HEK293 (cell line): Measurements from ENCODE around the gene CHCHD5.
A peak's percentile ranks its signal among the peaks of the same experiment; 100 is the strongest.

ENCODE experiments used
- BCL11B ChIP-seq: fragments of 450-650 bp; formaldehyde crosslinking; IDR thresholded peaks from 2 replicates; pipeline ENCODE4 v1.5.1; 2016; ENCODE audit warnings: low read depth, missing biosample characterization, missing genetic modification characterization
- ELK4 ChIP-seq: IDR thresholded peaks from 2 replicates; pipeline ENCODE4 v1.6.1; 2011; ENCODE audit warnings: mild to moderate bottlenecking, low read depth, low read length, borderline replicate concordance
- FEZF1 ChIP-seq: fragments of 450-650 bp; formaldehyde crosslinking; IDR thresholded peaks from 2 replicates; pipeline ENCODE4 v1.5.1; 2016; ENCODE audit warnings: missing biosample characterization, missing genetic modification characterization
- OSR2 ChIP-seq: fragments of 450-650 bp; formaldehyde crosslinking; IDR thresholded peaks from 2 replicates; pipeline ENCODE4 v1.5.1; 2016; ENCODE audit warnings: missing biosample characterization, missing genetic modification characterization
- PRDM1 ChIP-seq: fragments of 450-650 bp; formaldehyde crosslinking; IDR thresholded peaks from 2 replicates; pipeline ENCODE4; 2016; ENCODE audit warnings: missing biosample characterization, missing genetic modification characterization
- SCRT1 ChIP-seq: fragments of 450-650 bp; formaldehyde crosslinking; IDR thresholded peaks from 2 replicates; pipeline ENCODE4 v1.5.1; 2016; ENCODE audit warnings: missing biosample characterization, missing genetic modification characterization, borderline replicate concordance
- SP3 ChIP-seq: fragments of 450-650 bp; formaldehyde crosslinking; IDR thresholded peaks from 2 replicates; pipeline ENCODE4 v1.5.1; 2016; ENCODE audit warnings: missing biosample characterization, missing genetic modification characterization
- ZBTB21 ChIP-seq: fragments of 450-650 bp; formaldehyde crosslinking; IDR thresholded peaks from 2 replicates; pipeline ENCODE4 v1.5.1; 2017; ENCODE audit warnings: missing biosample characterization, missing genetic modification characterization
- ZBTB48 ChIP-seq: fragments of 450-650 bp; formaldehyde crosslinking; IDR thresholded peaks from 2 replicates; pipeline ENCODE4 v1.5.1; 2016; ENCODE audit warnings: missing biosample characterization, missing genetic modification characterization
- ZBTB6 ChIP-seq: fragments of 450-650 bp; formaldehyde crosslinking; IDR thresholded peaks from 2 replicates; pipeline ENCODE4 v1.5.1; 2017; ENCODE audit warnings: missing biosample characterization, missing genetic modification characterization
- ZFP37 ChIP-seq: fragments of 450-650 bp; formaldehyde crosslinking; IDR thresholded peaks from 2 replicates; pipeline ENCODE4 v1.5.1; 2016; ENCODE audit warnings: missing biosample characterization, missing genetic modification characterization
- ZFP69B ChIP-seq: fragments of 450-650 bp; formaldehyde crosslinking; IDR thresholded peaks from 2 replicates; pipeline ENCODE4 v1.5.1; 2016; ENCODE audit warnings: missing biosample characterization, missing genetic modification characterization
- ZNF132 ChIP-seq: fragments of 450-650 bp; formaldehyde crosslinking; IDR thresholded peaks from 2 replicates; pipeline ENCODE4 v1.5.1; 2017; ENCODE audit warnings: missing biosample characterization, missing genetic modification characterization, borderline replicate concordance
- ZNF16 ChIP-seq: fragments of 450-650 bp; formaldehyde crosslinking; IDR thresholded peaks from 2 replicates; pipeline ENCODE4 v1.5.1; 2016; ENCODE audit warnings: low read depth, missing biosample characterization, missing genetic modification characterization
- ZNF174 ChIP-seq: fragments of 450-650 bp; formaldehyde crosslinking; IDR thresholded peaks from 2 replicates; pipeline ENCODE4 v1.5.0; 2017; ENCODE audit warnings: missing biosample characterization, mild to moderate bottlenecking, missing genetic modification characterization
- ZNF18 ChIP-seq: fragments of 450-650 bp; formaldehyde crosslinking; IDR thresholded peaks from 2 replicates; pipeline ENCODE4 v1.5.1; 2016; ENCODE audit warnings: missing biosample characterization, missing genetic modification characterization
- ZNF202 ChIP-seq: fragments of 450-650 bp; formaldehyde crosslinking; IDR thresholded peaks from 2 replicates; pipeline ENCODE4 v1.5.1; 2016; ENCODE audit warnings: missing biosample characterization, missing genetic modification characterization, borderline replicate concordance
- ZNF239 ChIP-seq: fragments of 450-650 bp; formaldehyde crosslinking; IDR thresholded peaks from 2 replicates; pipeline ENCODE4 v1.5.1; 2016; ENCODE audit warnings: missing biosample characterization, missing genetic modification characterization
- ZNF248 ChIP-seq: fragments of 450-650 bp; formaldehyde crosslinking; IDR thresholded peaks from 2 replicates; pipeline ENCODE4 v1.5.1; 2017; ENCODE audit warnings: missing biosample characterization, missing genetic modification characterization
- ZNF26 ChIP-seq: fragments of 450-650 bp; formaldehyde crosslinking; IDR thresholded peaks from 2 replicates; pipeline ENCODE4 v1.5.1; 2016; ENCODE audit warnings: missing biosample characterization, missing genetic modification characterization
- ZNF302 ChIP-seq: fragments of 450-650 bp; formaldehyde crosslinking; IDR thresholded peaks from 2 replicates; pipeline ENCODE4 v1.5.1; 2016; ENCODE audit warnings: missing biosample characterization, missing genetic modification characterization, low read depth
- ZNF324 ChIP-seq: fragments of 450-650 bp; formaldehyde crosslinking; IDR thresholded peaks from 2 replicates; pipeline ENCODE4 v1.5.1; 2016; ENCODE audit warnings: missing biosample characterization, missing genetic modification characterization
- ZNF335 ChIP-seq: fragments of 450-650 bp; formaldehyde crosslinking; conservative IDR thresholded peaks from 2 replicates; pipeline ENCODE4 v1.5.1; 2016; ENCODE audit warnings: missing biosample characterization, missing genetic modification characterization
- ZNF391 ChIP-seq: fragments of 450-650 bp; formaldehyde crosslinking; IDR thresholded peaks from 2 replicates; pipeline ENCODE4 v1.5.1; 2016; ENCODE audit warnings: low read depth, missing biosample characterization, missing genetic modification characterization, borderline replicate concordance
- ZNF423 ChIP-seq: fragments of 450-650 bp; formaldehyde crosslinking; IDR thresholded peaks from 2 replicates; pipeline ENCODE4 v1.5.1; 2016; ENCODE audit warnings: missing biosample characterization, missing genetic modification characterization
- ZNF514 ChIP-seq: fragments of 450-650 bp; formaldehyde crosslinking; IDR thresholded peaks from 2 replicates; pipeline ENCODE4 v1.5.1; 2016; ENCODE audit warnings: missing biosample characterization, missing genetic modification characterization
- ZNF529 ChIP-seq: fragments of 450-650 bp; formaldehyde crosslinking; IDR thresholded peaks from 2 replicates; pipeline ENCODE4 v1.5.1; 2017; ENCODE audit warnings: missing genetic modification characterization, missing biosample characterization; ENCODE audit not compliant: insufficient replicate concordance
- ZNF580 ChIP-seq: fragments of 450-650 bp; formaldehyde crosslinking; IDR thresholded peaks from 2 replicates; pipeline ENCODE4 v1.5.1; 2016; ENCODE audit warnings: missing biosample characterization, missing genetic modification characterization
- ZNF645 ChIP-seq: fragments of 450-650 bp; formaldehyde crosslinking; IDR thresholded peaks from 2 replicates; pipeline ENCODE4; 2016; ENCODE audit warnings: missing biosample characterization, missing genetic modification characterization
- ZNF677 ChIP-seq: fragments of 450-650 bp; IDR thresholded peaks from 2 replicates; pipeline ENCODE4 v1.5.0; 2018; ENCODE audit warnings: missing biosample characterization, mild to moderate bottlenecking, missing genetic modification characterization, moderate library complexity
- ZNF785 ChIP-seq: fragments of 450-650 bp; formaldehyde crosslinking; IDR thresholded peaks from 2 replicates; pipeline ENCODE4 v1.5.1; 2016; ENCODE audit warnings: missing biosample characterization, missing genetic modification characterization
- ZNF791 ChIP-seq: fragments of 450-650 bp; formaldehyde crosslinking; IDR thresholded peaks from 2 replicates; pipeline ENCODE4 v1.5.1; 2016; ENCODE audit warnings: missing biosample characterization, missing genetic modification characterization
- ZNF830 ChIP-seq: fragments of 450-650 bp; IDR thresholded peaks from 2 replicates; pipeline ENCODE4 v1.5.0; 2018; ENCODE audit warnings: missing biosample characterization, missing genetic modification characterization, low read depth, mild to moderate bottlenecking, moderate library complexity
- ZSCAN30 ChIP-seq: fragments of 450-650 bp; IDR thresholded peaks from 2 replicates; pipeline ENCODE4 v1.5.1; 2018; ENCODE audit warnings: missing biosample characterization, mild to moderate bottlenecking, missing genetic modification characterization, moderate library complexity

CHCHD5 gene

GRCh38 chr2:112584134-112584890 lies at the start of gene CHCHD5 (continued):
- no peak for TF ChIP-seq ZBTB6 (tag by site-specific recombination)
- TF ChIP-seq ZNF248, result no peak
- TF ChIP-seq FEZF1 (tag by site-specific recombination), result no peak
- no peak for TF ChIP-seq ZFP37 (tag by site-specific recombination)
- TF ChIP-seq ZNF645 (tag by site-specific recombination), result no peak
- TF ChIP-seq SCRT1 (tag by site-specific recombination), result no peak
- TF ChIP-seq ZNF174 (tag by site-specific recombination), result no peak
- peak; percentile 79 for TF ChIP-seq SP3
- TF ChIP-seq ZNF529 (tag by site-specific recombination), result no peak
- TF ChIP-seq ZNF16, result no peak
- no peak for TF ChIP-seq ZNF26 (tag by site-specific recombination)
- TF ChIP-seq ZNF391, result no peak
- no peak for TF ChIP-seq ZNF677 (tag by site-specific recombination)
- peak; percentile 52 for TF ChIP-seq OSR2 (tag by site-specific recombination)
- TF ChIP-seq ELK4, result no peak; the same call in 1 of the 2 replicates
- TF ChIP-seq ZNF324 (tag by site-specific recombination), result no peak
- no peak for TF ChIP-seq BCL11B
- TF ChIP-seq ZNF18 (tag by site-specific recombination), result 0 out of 2 replicates have a peak, but pooled peaks have one; percentile 11
- no peak for TF ChIP-seq ZFP69B (tag by site-specific recombination)
- TF ChIP-seq ZNF791 (tag by site-specific recombination), result no peak
- no peak for TF ChIP-seq ZNF785 (tag by site-specific recombination)
- TF ChIP-seq ZNF830 (tag by site-specific recombination), result no peak
- no peak for TF ChIP-seq PRDM1
- TF ChIP-seq ZNF132 (tag by site-specific recombination), result no peak
- no peak; the same call in 1 of the 2 replicates for TF ChIP-seq ZBTB21 (tag by site-specific recombination)
- 0 out of 2 replicates have a peak, but pooled peaks have one; percentile 36 for TF ChIP-seq ZSCAN30
- peak; percentile 31 for TF ChIP-seq ZBTB48
- peak; percentile 88 for TF ChIP-seq ZNF335 (tag by site-specific recombination)
- TF ChIP-seq ZNF202 (tag by site-specific recombination), result no peak
- TF ChIP-seq ZNF239, result no peak
- no peak for TF ChIP-seq ZNF514 (tag by site-specific recombination)
- no peak for TF ChIP-seq ZNF302 (tag by site-specific recombination)
- peak; percentile 99 for TF ChIP-seq ZNF580 (tag by site-specific recombination)
- TF ChIP-seq ZNF423 (tag by site-specific recombination), result no peak
